Activated CD4-positive, alpha-beta T cell treated with anti-CD3 and anti-CD28 coated beads, Interleukin-2, amount 10 ng/mL, durations not matched to agents 24 days and 14 days (primary cell): Measurements from ENCODE around the gene SDHA. TPM values are rescaled to one million over a fixed set of nuclear protein-coding genes. Genes with fewer than 3 reads are reported as not detected.
A peak's percentile ranks its signal among the peaks of the same experiment; 100 is the strongest.
"Not testable (repeated sequence)": the region's sequence is repeated elsewhere in the genome, so short reads cannot be mapped to it uniquely, and the experiment has no call there.

Source experiments
- DNase-seq: peaks from one replicate; pipeline ENCODE4 v3.0.0; 2022
- H3K27ac Mint-ChIP-seq: one replicate; pipeline ENCODE4 v1.8.0; 2022; ENCODE audit warnings: mild to moderate bottlenecking, mixed read lengths
- H3K27me3 Mint-ChIP-seq: one replicate; pipeline ENCODE4 v1.8.0; 2022; ENCODE audit warnings: mixed read lengths
- H3K36me3 Mint-ChIP-seq: one replicate; pipeline ENCODE4 v1.8.0; 2022; ENCODE audit warnings: low read depth, mild to moderate bottlenecking, mixed read lengths
- H3K4me1 Mint-ChIP-seq: one replicate; pipeline ENCODE4 v1.8.0; 2021; ENCODE audit warnings: mixed read lengths
- H3K4me3 Mint-ChIP-seq: one replicate; pipeline ENCODE4 v1.8.0; 2022; ENCODE audit warnings: mild to moderate bottlenecking, moderate library complexity, mixed read lengths
- H3K9me3 Mint-ChIP-seq: one replicate; pipeline ENCODE4 v1.8.0; 2021; ENCODE audit warnings: mixed read lengths
- intact Hi-C: fragments of 100-400 bp; cut with micrococcal nuclease; formaldehyde crosslinking; loops from one replicate; pipeline ENCODE4 v1.15.1; 2023
- total RNA-seq: library from RNA; stranded (reverse); gene quantifications from 2 replicates; pipeline ENCODE4 v1.2.3, GENCODE V29; 2022

The SDHA gene
- total RNA-seq, 1 donor from 2014 or later, result 150 TPM

DNA sequence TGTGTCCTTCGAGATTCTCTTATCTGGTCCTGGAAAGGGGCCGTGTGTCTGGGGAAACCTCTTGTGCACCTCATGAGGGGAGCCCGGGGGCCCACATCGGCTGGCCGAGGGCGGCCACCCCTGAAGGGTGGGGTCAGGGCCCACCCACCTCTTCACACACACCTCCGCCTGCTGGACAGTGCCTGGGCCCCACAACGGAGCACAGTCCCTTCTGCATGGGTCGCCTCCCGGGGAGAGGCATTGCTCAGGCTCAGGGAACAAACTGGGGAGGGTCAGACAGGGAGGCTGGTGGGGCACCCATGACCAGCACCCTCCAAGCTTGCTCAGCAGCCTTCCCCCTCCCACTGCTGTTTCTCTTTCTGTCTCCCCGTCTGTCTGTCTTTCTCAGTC, 28.1 kb upstream of the SDHA start:
- H3K9me3 Mint-ChIP-seq, result no peaks in the 10 kb centered on the region
- H3K36me3 Mint-ChIP-seq, result no peaks in the 10 kb centered on the region
- H3K27me3 Mint-ChIP-seq, result peaks cover 3% of the 10 kb centered on the region
- DNase-seq, result no peak
- H3K4me1 Mint-ChIP-seq, result peaks cover 12% of the 10 kb centered on the region
- intact Hi-C loops, result loop anchor here (2.0 to 5.0 kb wide), 2 partner anchors 29 to 242 kb away; partner anchors contain the start of genes CCDC127 and SDHA
- H3K4me3 Mint-ChIP-seq, result no peak overlapping the region
- no peak overlapping the region for H3K27ac Mint-ChIP-seq

- no peaks in the 10 kb centered on the region for H3K9me3 Mint-ChIP-seq
- H3K27ac Mint-ChIP-seq, result no peak overlapping the region
- no peaks in the 10 kb centered on the region for H3K36me3 Mint-ChIP-seq
- peaks cover 15% of the 10 kb centered on the region for H3K4me1 Mint-ChIP-seq
- no peak overlapping the region for H3K4me3 Mint-ChIP-seq
- peaks cover 3% of the 10 kb centered on the region for H3K27me3 Mint-ChIP-seq
- intact Hi-C loops, result no loop called here
- no peak for DNase-seq
Measured at GRCh38 chr5:190366-191035, 27.6 kb upstream of the SDHA start.

GRCh38 chr5:191036-191948, 26.8 kb upstream of the SDHA start, which contains the start of gene LRRC14B:
TSS of gene LRRC14B (plus strand) at chr5:191495. CDS start at chr5:191539, 44 bp downstream.
- Mint-ChIP-seq H3K4me1 (peaks cover 16% of the 10 kb centered on the region), H3K36me3 (no peaks in the 10 kb centered on the region), H3K27ac (no peak within 1 kb of the TSS), H3K9me3 (no peaks in the 10 kb centered on the region), H3K27me3 (peaks cover 3% of the 10 kb centered on the region), H3K4me3 (peak within 1 kb of the TSS; percentile 15)
- intact Hi-C loops, result no loop called here
- DNase-seq, result peak; percentile 72

GRCh38 chr5:191949-192690, 26.0 kb upstream of the SDHA start:
- no peak overlapping the region for H3K27ac Mint-ChIP-seq
- no peaks in the 10 kb centered on the region for H3K36me3 Mint-ChIP-seq
- DNase-seq, result no peak
- no peaks in the 10 kb centered on the region for H3K9me3 Mint-ChIP-seq
- no peak overlapping the region for H3K4me3 Mint-ChIP-seq
- intact Hi-C loops, result no loop called here
- H3K4me1 Mint-ChIP-seq, result peaks cover 16% of the 10 kb centered on the region
- peaks cover 3% of the 10 kb centered on the region for H3K27me3 Mint-ChIP-seq

- Mint-ChIP-seq H3K4me1 (peaks cover 16% of the 10 kb centered on the region), H3K27me3 (peaks cover 3% of the 10 kb centered on the region), H3K4me3 (no peak overlapping the region), H3K27ac (no peak overlapping the region), H3K9me3 (no peaks in the 10 kb centered on the region), H3K36me3 (no peaks in the 10 kb centered on the region)
- intact Hi-C loops, result no loop called here
- no peak for DNase-seq
Measured at GRCh38 chr5:192691-192969, 25.5 kb upstream of the SDHA start.

- Mint-ChIP-seq H3K9me3 (no peaks in the 10 kb centered on the region), H3K36me3 (no peaks in the 10 kb centered on the region), H3K4me3 (no peak overlapping the region), H3K27ac (no peak overlapping the region), H3K4me1 (peaks cover 15% of the 10 kb centered on the region), H3K27me3 (peaks cover 3% of the 10 kb centered on the region)
- no peak for DNase-seq
- intact Hi-C loops, result no loop called here
Measured at GRCh38 chr5:192970-193831, 24.9 kb upstream of the SDHA start.

DNA sequence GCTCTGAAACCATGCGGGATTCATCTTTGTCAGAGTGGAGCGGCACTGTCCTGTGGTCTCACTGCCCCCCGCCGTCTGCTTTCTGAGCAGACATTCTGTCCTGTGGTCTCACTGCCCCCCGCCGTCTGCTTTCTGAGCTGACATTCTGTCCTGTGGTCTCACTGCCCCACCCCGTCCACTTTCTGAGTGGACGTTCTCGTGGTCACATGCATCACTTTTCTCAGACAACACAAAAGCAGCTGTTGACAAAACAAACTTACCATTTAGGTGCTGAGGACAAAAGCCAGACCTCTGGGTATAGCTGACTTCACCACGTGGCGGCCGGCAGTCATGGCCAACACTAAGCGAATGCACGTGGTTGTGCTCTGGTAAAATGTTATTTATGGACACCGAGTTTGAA, 24.0 kb upstream of the SDHA start:
- no peak for DNase-seq
- Mint-ChIP-seq H3K27ac (no peak overlapping the region), H3K9me3 (no peaks in the 10 kb centered on the region), H3K4me3 (no peak overlapping the region), H3K27me3 (peaks cover 3% of the 10 kb centered on the region), H3K36me3 (no peaks in the 10 kb centered on the region), H3K4me1 (peaks cover 8% of the 10 kb centered on the region)
- intact Hi-C loops, result no loop called here

- intact Hi-C loops, result no loop called here
- no peak for DNase-seq
- Mint-ChIP-seq H3K4me1 (peaks cover 8% of the 10 kb centered on the region), H3K27ac (no peak overlapping the region), H3K9me3 (no peaks in the 10 kb centered on the region), H3K36me3 (no peaks in the 10 kb centered on the region), H3K27me3 (peaks cover 3% of the 10 kb centered on the region), H3K4me3 (no peak overlapping the region)
Measured at GRCh38 chr5:194603-195209, 23.4 kb upstream of the SDHA start.

GRCh38 chr5:195401-196160, 22.5 kb upstream of the SDHA start:
- peaks cover 4% of the 10 kb centered on the region for H3K4me1 Mint-ChIP-seq
- no peaks in the 10 kb centered on the region for H3K9me3 Mint-ChIP-seq
- no peak for DNase-seq
- intact Hi-C loops, result no loop called here
- H3K4me3 Mint-ChIP-seq, result no peak overlapping the region
- no peak overlapping the region for H3K27ac Mint-ChIP-seq
- peaks cover 3% of the 10 kb centered on the region for H3K27me3 Mint-ChIP-seq
- no peaks in the 10 kb centered on the region for H3K36me3 Mint-ChIP-seq

- H3K4me1 Mint-ChIP-seq, result peaks cover 4% of the 10 kb centered on the region
- peaks cover 3% of the 10 kb centered on the region for H3K27me3 Mint-ChIP-seq
- H3K36me3 Mint-ChIP-seq, result no peaks in the 10 kb centered on the region
- intact Hi-C loops, result no loop called here
- H3K27ac Mint-ChIP-seq, result no peak overlapping the region
- DNase-seq, result no peak
- no peak overlapping the region for H3K4me3 Mint-ChIP-seq
- no peaks in the 10 kb centered on the region for H3K9me3 Mint-ChIP-seq
Measured at GRCh38 chr5:196350-196749, 21.8 kb upstream of the SDHA start.

GRCh38 chr5:197031-197430, 21.1 kb upstream of the SDHA start:
- H3K9me3 Mint-ChIP-seq, H3K4me3 Mint-ChIP-seq, H3K27me3 Mint-ChIP-seq, H3K36me3 Mint-ChIP-seq, H3K27ac Mint-ChIP-seq, H3K4me1 Mint-ChIP-seq, intact Hi-C loops, DNase-seq: not testable (repeated sequence)

- no peak for DNase-seq
- Mint-ChIP-seq H3K27ac (no peak overlapping the region), H3K4me1 (peaks cover 4% of the 10 kb centered on the region), H3K36me3 (no peaks in the 10 kb centered on the region), H3K4me3 (no peak overlapping the region), H3K27me3 (no peaks in the 10 kb centered on the region), H3K9me3 (no peaks in the 10 kb centered on the region)
- intact Hi-C loops, result no loop called here
Measured at GRCh38 chr5:197892-198489, 20.1 kb upstream of the SDHA start.
